ENCODE measurements around the gene TNPO2.
"Not testable (repeated sequence)": the region's sequence is repeated elsewhere in the genome, so short reads cannot be mapped to it uniquely, and the experiment has no call there.

GRCh38 chr19:12678039-12678438 lies 45.7 kb downstream of the TNPO2 start:
- TF ChIP-seq CTCF (IDR thresholded peaks at IDR 0.05; ENCODE audit: poor library complexity); EZH2 (IDR thresholded peaks at IDR 0.05; ENCODE audit: borderline replicate concordance): not testable (repeated sequence)

Data from hepatocyte (in vitro differentiated cells).